Peyer's patch (tissue), 4 donors: ENCODE measurements around the gene TMEM132E.

Experiments used
- POLR2A ChIP-seq, 2 donors: fragments of 450-650 bp; IDR thresholded peaks; one replicate each; pipeline ENCODE4 v1.5.1; 2017; ENCODE audit warnings: antibody characterized with exemption in 2 of 2, mild to moderate bottlenecking in 2 of 2, moderate library complexity in 2 of 2
- TF ChIP-seq, protein P1 (sequence below), 6 experiments: fragments of 450-650 bp in 4 of 6; fragments of 200-600 bp in 2 of 6; sonication (generic) in 1 of 6; IDR thresholded peaks; one replicate each; pipeline ENCODE4 v1.5.1; 2017 to 2019; ENCODE audit warnings: antibody characterized with exemption in 6 of 6, mild to moderate bottlenecking in 3 of 6, moderate library complexity in 1 of 6

DNA sequence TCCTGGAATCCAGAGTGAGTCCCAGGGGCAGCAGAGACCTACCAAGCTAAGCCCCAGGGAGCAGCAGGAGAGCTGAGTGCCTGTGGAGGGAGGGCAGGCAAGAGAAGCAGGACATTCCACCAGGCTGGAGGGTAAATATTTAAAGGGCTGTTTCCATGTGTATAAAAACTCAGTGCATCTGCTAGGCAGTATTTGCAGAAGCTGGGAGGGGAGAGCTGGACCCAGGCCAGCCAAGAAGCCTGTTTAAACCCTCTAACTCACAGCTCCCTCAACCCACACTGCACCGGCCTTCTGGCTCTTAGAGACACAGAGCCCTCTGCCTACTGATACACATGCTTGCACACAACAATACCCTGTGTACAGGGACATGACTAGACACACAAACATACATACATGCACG is 22.5 kb upstream of the TMEM132E start:
- TF ChIP-seq, protein P1, sequence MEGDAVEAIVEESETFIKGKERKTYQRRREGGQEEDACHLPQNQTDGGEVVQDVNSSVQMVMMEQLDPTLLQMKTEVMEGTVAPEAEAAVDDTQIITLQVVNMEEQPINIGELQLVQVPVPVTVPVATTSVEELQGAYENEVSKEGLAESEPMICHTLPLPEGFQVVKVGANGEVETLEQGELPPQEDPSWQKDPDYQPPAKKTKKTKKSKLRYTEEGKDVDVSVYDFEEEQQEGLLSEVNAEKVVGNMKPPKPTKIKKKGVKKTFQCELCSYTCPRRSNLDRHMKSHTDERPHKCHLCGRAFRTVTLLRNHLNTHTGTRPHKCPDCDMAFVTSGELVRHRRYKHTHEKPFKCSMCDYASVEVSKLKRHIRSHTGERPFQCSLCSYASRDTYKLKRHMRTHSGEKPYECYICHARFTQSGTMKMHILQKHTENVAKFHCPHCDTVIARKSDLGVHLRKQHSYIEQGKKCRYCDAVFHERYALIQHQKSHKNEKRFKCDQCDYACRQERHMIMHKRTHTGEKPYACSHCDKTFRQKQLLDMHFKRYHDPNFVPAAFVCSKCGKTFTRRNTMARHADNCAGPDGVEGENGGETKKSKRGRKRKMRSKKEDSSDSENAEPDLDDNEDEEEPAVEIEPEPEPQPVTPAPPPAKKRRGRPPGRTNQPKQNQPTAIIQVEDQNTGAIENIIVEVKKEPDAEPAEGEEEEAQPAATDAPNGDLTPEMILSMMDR (IDR thresholded peaks at IDR 0.05) = no peak
- no peak for TF ChIP-seq POLR2A (IDR thresholded peaks at IDR 0.05)
